H9 (cell line): Measurements from ENCODE around the gene GLCE. TPM values are rescaled to one million over a fixed set of nuclear protein-coding genes. Genes with fewer than 3 reads are reported as not detected.

Source experiments
- DNase-seq: peaks from one replicate; pipeline ENCODE4 v3.0.0-alpha.2; 2017
- H2AFZ ChIP-seq: one replicate; pipeline ENCODE4 v1.6.1; 2013; ENCODE audit warnings: mild to moderate bottlenecking, low read length, control low read depth, moderate library complexity
- H2AK5ac ChIP-seq: 2 replicates; pipeline ENCODE4 v1.6.1; 2013; ENCODE audit warnings: low read length, control low read depth, mixed read lengths; ENCODE audit not compliant: insufficient read length
- H2BK120ac ChIP-seq: one replicate; pipeline ENCODE4 v1.6.1; 2013; ENCODE audit warnings: low read depth, mild to moderate bottlenecking, low read length, control low read depth, inconsistent platforms; ENCODE audit not compliant: poor library complexity, severe bottlenecking
- H2BK12ac ChIP-seq: 2 replicates; pipeline ENCODE4 v1.6.1; 2013; ENCODE audit warnings: low read length, control low read depth, mixed read lengths, low read depth; ENCODE audit not compliant: insufficient read length
- H2BK15ac ChIP-seq: 2 replicates; pipeline ENCODE4 v1.6.1; 2013; ENCODE audit warnings: low read depth, low read length, control low read depth
- H2BK20ac ChIP-seq: one replicate; pipeline ENCODE4 v1.6.1; 2013; ENCODE audit warnings: low read depth, mild to moderate bottlenecking, low read length, control low read depth, inconsistent platforms; ENCODE audit not compliant: poor library complexity, severe bottlenecking
- H2BK5ac ChIP-seq: 2 replicates; pipeline ENCODE4 v1.6.1; 2013; ENCODE audit warnings: low read length, control low read depth, mixed read lengths; ENCODE audit not compliant: insufficient read length
- H3K14ac ChIP-seq: 2 replicates; pipeline ENCODE4 v1.6.1; 2013; ENCODE audit warnings: low read length, control low read depth; ENCODE audit not compliant: insufficient read depth
- H3K18ac ChIP-seq: 2 replicates; pipeline ENCODE4 v1.6.1; 2013; ENCODE audit warnings: low read depth, mild to moderate bottlenecking, mixed read lengths, low read length, control low read depth; ENCODE audit not compliant: insufficient read length
- H3K23ac ChIP-seq: 2 replicates; pipeline ENCODE4 v1.6.1; 2013; ENCODE audit warnings: low read length, control low read depth, mixed read lengths, low read depth; ENCODE audit not compliant: insufficient read length
- H3K23me2 ChIP-seq: 2 replicates; pipeline ENCODE4 v1.6.1; 2013; ENCODE audit warnings: low read depth, mild to moderate bottlenecking, mixed read lengths, low read length, control low read depth; ENCODE audit not compliant: insufficient read length, poor library complexity, severe bottlenecking
- H3K27ac ChIP-seq: 2 replicates; pipeline ENCODE4 v1.5.1; 2013; ENCODE audit warnings: low read length, control low read depth, mixed read lengths, low read depth; ENCODE audit not compliant: insufficient read length
- H3K27me3 ChIP-seq: 2 replicates; pipeline ENCODE4 v1.6.1; 2013; ENCODE audit warnings: low read length, control low read depth, inconsistent platforms; ENCODE audit not compliant: insufficient read depth
- H3K4ac ChIP-seq: 2 replicates; pipeline ENCODE4 v1.6.1; 2013; ENCODE audit warnings: low read depth, mild to moderate bottlenecking, control low read depth, inconsistent platforms, low read length, moderate library complexity
- H3K4me1 ChIP-seq: 2 replicates; pipeline ENCODE4 v1.6.1; 2013; ENCODE audit warnings: low read length, control low read depth, inconsistent platforms; ENCODE audit not compliant: insufficient read depth
- H3K4me2 ChIP-seq: 2 replicates; pipeline ENCODE4 v1.6.1; 2013; ENCODE audit warnings: low read length, control low read depth, mixed read lengths; ENCODE audit not compliant: insufficient read length, insufficient read depth
- H3K56ac ChIP-seq: 2 replicates; pipeline ENCODE4 v1.6.1; 2013; ENCODE audit warnings: low read depth, mild to moderate bottlenecking, mixed read lengths, low read length, control low read depth; ENCODE audit not compliant: insufficient read length
- H3K79me1 ChIP-seq: 2 replicates; pipeline ENCODE4 v1.6.1; 2013; ENCODE audit warnings: low read depth, mild to moderate bottlenecking, moderate library complexity, low read length, control low read depth, inconsistent platforms; ENCODE audit not compliant: insufficient read depth, poor library complexity, severe bottlenecking
- H3K79me2 ChIP-seq: 2 replicates; pipeline ENCODE4 v1.6.1; 2013; ENCODE audit warnings: low read length, control low read depth, inconsistent platforms; ENCODE audit not compliant: insufficient read depth
- H3K9ac ChIP-seq: 2 replicates; pipeline ENCODE4 v1.6.1; 2013; ENCODE audit warnings: low read length, control low read depth, mixed read lengths; ENCODE audit not compliant: insufficient read length; ENCODE audit errors: extremely low read depth
- H3K9me3 ChIP-seq: one replicate; pipeline ENCODE4 v1.6.1; 2013; ENCODE audit warnings: low read depth, low read length, inconsistent platforms; ENCODE audit not compliant: control insufficient read depth
- H3T11ph ChIP-seq: one replicate; pipeline ENCODE4 v1.6.1; 2013; ENCODE audit warnings: mild to moderate bottlenecking, low read length, control low read depth, inconsistent platforms
- H4K20me1 ChIP-seq: one replicate; pipeline ENCODE4 v1.6.1; 2013; ENCODE audit not compliant: control insufficient read depth, insufficient read length, insufficient read depth
- H4K5ac ChIP-seq: 2 replicates; pipeline ENCODE4 v1.6.1; 2013; ENCODE audit warnings: low read depth, mild to moderate bottlenecking, mixed read lengths, low read length, control low read depth; ENCODE audit not compliant: insufficient read length
- H4K8ac ChIP-seq: replicated peaks from 2 replicates; pipeline ENCODE4 v1.6.1; 2013; ENCODE audit warnings: low read length, control low read depth, mixed read lengths, low read depth; ENCODE audit not compliant: insufficient read length
- H4K91ac ChIP-seq: 2 replicates; pipeline ENCODE4 v1.6.1; 2013; ENCODE audit warnings: low read depth, mild to moderate bottlenecking, moderate library complexity, mixed read lengths, low read length, control low read depth; ENCODE audit not compliant: insufficient read length
- H3K27ac Mint-ChIP-seq, 3 experiments: 2 replicates in 2 of 3; 3 replicates in 1 of 3; pipeline ENCODE4 v1.8.0; 2020 to 2021; ENCODE audit warnings: mixed read lengths in 3 of 3, mild to moderate bottlenecking in 1 of 3, moderate library complexity in 1 of 3
- H3K27me3 Mint-ChIP-seq: 2 replicates; pipeline ENCODE4 v1.8.0; 2021; ENCODE audit warnings: low read depth, mild to moderate bottlenecking, moderate library complexity, mixed read lengths
- H3K36me3 Mint-ChIP-seq, 3 experiments: 2 replicates in 2 of 3; 3 replicates in 1 of 3; pipeline ENCODE4 v1.8.0; 2020 to 2021; ENCODE audit warnings: low read depth in 3 of 3, mixed read lengths in 3 of 3; ENCODE audit not compliant: insufficient read depth in 1 of 3
- H3K4me1 Mint-ChIP-seq, 2 experiments: 2 replicates each; pipeline ENCODE4 v1.8.0; 2020; ENCODE audit warnings: mixed read lengths in 2 of 2
- H3K4me3 Mint-ChIP-seq, 2 experiments: 2 replicates in 1 of 2; 3 replicates in 1 of 2; pipeline ENCODE4 v1.8.0; 2020 to 2021; ENCODE audit warnings: mild to moderate bottlenecking in 2 of 2, mixed read lengths in 2 of 2, moderate library complexity in 1 of 2
- H3K9me3 Mint-ChIP-seq, 2 experiments: 2 replicates in 1 of 2; 3 replicates in 1 of 2; pipeline ENCODE4 v1.8.0; 2020; ENCODE audit warnings: mild to moderate bottlenecking in 2 of 2, mixed read lengths in 2 of 2, moderate library complexity in 1 of 2
- CTCF ChIP-seq: fragments of 200-600 bp; sonication (generic); conservative IDR thresholded peaks from 3 replicates; pipeline ENCODE4 v1.8.0; 2021; ENCODE audit warnings: antibody characterized with exemption, mild to moderate bottlenecking
- WGBS: extraction: QIAGEN DNeasy Blood & Tissue Kit; methylation state at CpG from one replicate; pipeline ENCODE4 v1.1.7; 2013; ENCODE audit warnings: missing lambda C conversion rate, low lambda C conversion rate, mixed read lengths; ENCODE audit not compliant: insufficient read length; ENCODE audit errors: extremely low coverage; 5-methylcytosine and 5-hydroxymethylcytosine counted together
- total RNA-seq: library from RNA; stranded (reverse); gene quantifications from 2 replicates; pipeline ENCODE4 v1.2.1, GENCODE V29; 2021

The GLCE gene
- total RNA-seq, 1 experiment from 2014 or later: 12.2 TPM

- Histone ChIP-seq H3K9ac (no peak overlapping the region), H3K79me2 (no peaks in the 10 kb centered on the region), H3K27me3 (no peaks in the 10 kb centered on the region), H2BK15ac (no peak overlapping the region), H3K4ac (no peak overlapping the region), H2AFZ (no peak overlapping the region), H3K18ac (no peak overlapping the region), H3T11ph (no peak overlapping the region), H2BK12ac (no peak overlapping the region), H3K56ac (no peak overlapping the region), H2AK5ac (no peak overlapping the region), H2BK20ac (no peak overlapping the region), H3K14ac (no peak overlapping the region), H2BK120ac (no peak overlapping the region), H4K5ac (no peak overlapping the region), H2BK5ac (no peak overlapping the region), H3K79me1 (no peaks in the 10 kb centered on the region), H3K27ac (no peak overlapping the region), H3K23me2 (no peaks in the 10 kb centered on the region), H3K4me1 (peaks cover 6% of the 10 kb centered on the region; the same call in 1 of the 2 replicates), H3K23ac (no peak overlapping the region), H3K4me2 (no peak overlapping the region), H4K8ac (no peak overlapping the region), H4K20me1 (no peaks in the 10 kb centered on the region), H4K91ac (no peak overlapping the region), H3K9me3 (no peaks in the 10 kb centered on the region)
- H3K36me3 Mint-ChIP-seq: peaks cover 0 to 13% (median 8%) of the 10 kb centered on the region in 3 experiments; a peak in 6 of 7 replicates
- H3K27ac Mint-ChIP-seq: no peak overlapping the region
- TF ChIP-seq CTCF: no peak
- H3K27me3 Mint-ChIP-seq: peaks cover 26% of the 10 kb centered on the region
- H3K4me1 Mint-ChIP-seq: peaks cover 9 to 18% of the 10 kb centered on the region in 2 experiments
- no peak overlapping the region for H3K4me3 Mint-ChIP-seq
- no CpG with 5 or more reads among the region's 20 CpGs for WGBS
- peaks cover 0 to 3% of the 10 kb centered on the region in 2 experiments; a peak in 2 of 5 replicates for H3K9me3 Mint-ChIP-seq
- DNase-seq: no peak
Observed at GRCh38 chr15:69305204-69305931, 144.9 kb downstream of the GLCE start.
